DMS79 (cell line): ENCODE data around the gene RAB27A.
"Not testable (repeated sequence)": the region's sequence is repeated elsewhere in the genome, so short reads cannot be mapped to it uniquely, and the experiment has no call there.

ENCODE experiments used
- DNase-seq: peaks from one replicate; lab custom pipeline; 2025; lab: John Stamatoyannopoulos, UW

RAB27A gene

GRCh38 chr15:55250392-55250791, 39.2 kb downstream of the RAB27A start:
- DNase-seq, result no peak

GRCh38 chr15:55249885-55250284, 39.7 kb downstream of the RAB27A start:
- not testable (repeated sequence) for DNase-seq

- DNase-seq, result no peak
Measured at GRCh38 chr15:55248895-55249294, 40.7 kb downstream of the RAB27A start.

- no peak for DNase-seq
Measured at GRCh38 chr15:55247766-55248427, 41.7 kb downstream of the RAB27A start.

GRCh38 chr15:55247311-55247710, 42.3 kb downstream of the RAB27A start:
- no peak for DNase-seq

- no peak for DNase-seq
Measured at GRCh38 chr15:55246567-55246966, 43.0 kb downstream of the RAB27A start.

- no peak for DNase-seq
Measured at GRCh38 chr15:55245059-55245458, 44.6 kb downstream of the RAB27A start.

- DNase-seq, result no peak
Measured at GRCh38 chr15:55241891-55242290, 47.7 kb downstream of the RAB27A start.

GRCh38 chr15:55241186-55241585, 48.4 kb downstream of the RAB27A start:
- DNase-seq, result no peak

- DNase-seq, result no peak
Measured at GRCh38 chr15:55240125-55240760, 49.4 kb downstream of the RAB27A start.

- no peak for DNase-seq
Measured at GRCh38 chr15:55239440-55240124, 50.0 kb downstream of the RAB27A start.

- DNase-seq, result no peak
Measured at GRCh38 chr15:55238877-55239276, 50.7 kb downstream of the RAB27A start.

GRCh38 chr15:55237219-55238130, 52.1 kb downstream of the RAB27A start:
- DNase-seq, result no peak

- no peak for DNase-seq
Measured at GRCh38 chr15:55235546-55236036, 54.0 kb downstream of the RAB27A start.

- no peak for DNase-seq
Measured at GRCh38 chr15:55234800-55235104, 54.9 kb downstream of the RAB27A start.

GRCh38 chr15:55234104-55234799, 55.4 kb downstream of the RAB27A start:
- DNase-seq, result no peak

- DNase-seq, result no peak
Measured at GRCh38 chr15:55231455-55231854, 58.2 kb downstream of the RAB27A start.

GRCh38 chr15:55230953-55231352, 58.7 kb downstream of the RAB27A start:
- DNase-seq, result no peak

GRCh38 chr15:55230051-55230670, 59.5 kb downstream of the RAB27A start:
- DNase-seq, result no peak

GRCh38 chr15:55226127-55226526, 63.5 kb downstream of the RAB27A start:
- DNase-seq, result no peak

- no peak for DNase-seq
Measured at GRCh38 chr15:55224892-55225291, 64.7 kb downstream of the RAB27A start.
